Upper lobe of left lung (tissue), 4 donors: ENCODE results near the gene HIRA.

Source experiments
- CTCF ChIP-seq, 6 experiments: fragments of 450-650 bp in 4 of 6; fragments of 200-600 bp in 2 of 6; sonication (generic) in 2 of 6; IDR thresholded peaks; one replicate each; pipeline ENCODE4 v1.5.1; 2016 to 2019; ENCODE audit warnings: antibody characterized with exemption in 6 of 6
- EP300 ChIP-seq, 4 donors: sonication (generic); formaldehyde crosslinking; IDR thresholded peaks; one replicate each; pipeline ENCODE4 v1.5.1; 2017; ENCODE audit warnings: antibody characterized with exemption in 4 of 4, control low read depth in 2 of 4

GRCh38 chr22:19303785-19304184 lies 127.7 kb downstream of the HIRA start:
- TF ChIP-seq CTCF (IDR thresholded peaks at IDR 0.05) (no peak), EP300 (IDR thresholded peaks at IDR 0.05) (no peak)
